HepG2 (cell line): ENCODE results near the gene FCN1. TPM values are rescaled to one million over a fixed set of nuclear protein-coding genes. Genes with fewer than 3 reads are reported as not detected.

ENCODE experiments used
- ATAC-seq: fragments of 200-7000 bp; cut with Tn5 transposase; 3 replicates; pipeline ENCODE4 v1.9.1; 2020; ENCODE audit warnings: mild to moderate bottlenecking, moderate library complexity
- BruUV-seq: library from RNA; stranded (reverse); fragments of 400-500 nt; replicated peaks from 2 replicates; lab custom pipeline; 2021; lab: Mats Ljungman, UMichigan
- CTCF ChIA-PET: fragments of 300-600 bp; formaldehyde crosslinking; extraction: SDS; loops from one replicate; lab custom pipeline; 2021; ENCODE audit warnings: low total read pairs, inconsistent platforms, low intra/inter-chr PET ratio; lab: Yijun Ruan, JAX
- POLR2A ChIA-PET: fragments of 350-600 bp; sonication (Branson Sonifier 250); formaldehyde crosslinking; loops from one replicate; lab custom pipeline; 2020; ENCODE audit warnings: antibody characterized with exemption, inconsistent platforms; lab: Yijun Ruan, JAX
- DNase-seq: peaks from one replicate; pipeline ENCODE4 v3.0.0-alpha.2; 2015; ENCODE audit warnings: low spot score
- FAIRE-seq: peaks from 3 replicates; lab custom pipeline; 2011; peaks lifted over from hg19 to GRCh38; lab: Jason Lieb, UNC
- H2AFZ ChIP-seq: one replicate; pipeline ENCODE4 v1.6.1; 2011; ENCODE audit warnings: low read length, inconsistent platforms
- H3K27ac ChIP-seq: fragments of 300-600 bp; 3 replicates; pipeline ENCODE4 v1.8.0; 2011; ENCODE audit warnings: mixed run types, mild to moderate bottlenecking, mixed read lengths, low read length, inconsistent platforms; ENCODE audit not compliant: insufficient read depth; ENCODE audit errors: extremely low read length
- H3K27me3 ChIP-seq, 2 experiments: fragments of 200-600 bp in 1 of 2; 2 replicates in 1 of 2; 3 replicates in 1 of 2; pipeline versions ENCODE4 v1.6.0 to v1.8.0; 2011; ENCODE audit warnings: low read length in 2 of 2, mild to moderate bottlenecking in 2 of 2, moderate library complexity in 2 of 2, inconsistent platforms in 1 of 2; ENCODE audit not compliant: insufficient read depth in 2 of 2, control insufficient read depth in 1 of 2
- H3K36me3 ChIP-seq, 2 experiments: fragments of 200-600 bp in 1 of 2; replicated peaks in 1 of 2; 2 replicates in 1 of 2; 3 replicates in 1 of 2; pipeline versions ENCODE4 v1.5.1 to v1.8.0; 2011; ENCODE audit warnings: low read length in 2 of 2, inconsistent platforms in 1 of 2; ENCODE audit not compliant: insufficient read depth in 2 of 2, control insufficient read depth in 1 of 2
- H3K4me1 ChIP-seq: 2 replicates; pipeline ENCODE4 v1.5.1; 2012; ENCODE audit warnings: low read length, inconsistent platforms; ENCODE audit not compliant: insufficient read depth
- H3K4me2 ChIP-seq: 2 replicates; pipeline ENCODE4 v1.6.0; 2011; ENCODE audit warnings: low read depth, low read length, inconsistent platforms
- H3K4me3 ChIP-seq, 3 experiments: fragments of 200-600 bp in 1 of 3; sonication (generic), shearing (Covaris generic) in 1 of 3; replicated peaks in 1 of 3; 2 replicates each; pipeline ENCODE4 v1.5.1; 2011 to 2016; ENCODE audit warnings: low read length in 3 of 3, inconsistent platforms in 2 of 3, low read depth in 2 of 3, mild to moderate bottlenecking in 2 of 3, control low read depth in 1 of 3, mixed read lengths in 1 of 3; ENCODE audit not compliant: insufficient read depth in 1 of 3
- H3K79me2 ChIP-seq: one replicate; pipeline ENCODE4 v1.6.1; 2011; ENCODE audit warnings: low read length, inconsistent platforms; ENCODE audit not compliant: insufficient read depth
- H3K9ac ChIP-seq: 2 replicates; pipeline ENCODE4 v1.6.0; 2011; ENCODE audit warnings: mild to moderate bottlenecking, low read depth, low read length, inconsistent platforms; ENCODE audit not compliant: insufficient read depth
- H3K9me3 ChIP-seq: 2 replicates; pipeline ENCODE4 v1.5.1; 2012; ENCODE audit warnings: mild to moderate bottlenecking, low read length
- H4K20me1 ChIP-seq: 2 replicates; pipeline ENCODE4 v1.6.0; 2011; ENCODE audit warnings: inconsistent platforms, mild to moderate bottlenecking, low read length, moderate library complexity; ENCODE audit not compliant: insufficient read depth
- KDM4B ChIP-seq: sonication (generic); formaldehyde crosslinking; IDR thresholded peaks from 2 replicates; pipeline ENCODE4 v1.4.0; 2020; ENCODE audit warnings: missing genetic modification reagents
- PRDM4 ChIP-seq: sonication (generic); formaldehyde crosslinking; IDR thresholded peaks from 2 replicates; pipeline ENCODE4 v1.9.0; 2021; ENCODE audit warnings: missing genetic modification reagents, borderline replicate concordance
- RCOR2 ChIP-seq: IDR thresholded peaks from 2 replicates; pipeline ENCODE4 v1.6.1; 2016; ENCODE audit warnings: missing biosample characterization, missing genetic modification reagents
- SMARCE1 ChIP-seq: fragments of 450-650 bp; IDR thresholded peaks from 2 replicates; pipeline ENCODE4 v1.6.1; 2017; ENCODE audit warnings: borderline replicate concordance
- ZNF282 ChIP-seq: fragments of 450-650 bp; IDR thresholded peaks from 2 replicates; pipeline ENCODE4 v1.6.1; 2018; ENCODE audit not compliant: partially characterized antibody
- ZNF501 ChIP-seq: sonication (generic); formaldehyde crosslinking; IDR thresholded peaks from 2 replicates; pipeline ENCODE4 v1.5.1; 2020; ENCODE audit warnings: mild to moderate bottlenecking, moderate library complexity, missing genetic modification reagents
- ZNF619 ChIP-seq: sonication (generic); formaldehyde crosslinking; IDR thresholded peaks from 2 replicates; pipeline ENCODE4 v1.4.0; 2020; ENCODE audit warnings: mild to moderate bottlenecking, missing genetic modification reagents
- ZNF768 ChIP-seq: sonication (generic); formaldehyde crosslinking; IDR thresholded peaks from 2 replicates; pipeline ENCODE4 v1.4.0; 2020; ENCODE audit warnings: missing genetic modification reagents
- WGBS: methylation state at CpG from one replicate; pipeline ENCODE4 v1.1.6; 2017; ENCODE audit warnings: low lambda C conversion rate; 5-methylcytosine and 5-hydroxymethylcytosine counted together
- in situ Hi-C: cut with HindIII; loops from 2 replicates; pipeline ENCODE4 v1.10.0; 2017; ENCODE audit warnings: low pct_unique_long_range_greater_than_20kb; ENCODE audit not compliant: extremely low pct_ligation_motif_present
- intact Hi-C: fragments of 100-400 bp; cut with micrococcal nuclease; formaldehyde crosslinking; loops from one replicate; pipeline ENCODE4 v1.10.0; 2022; ENCODE audit not compliant: unreplicated experiment
- polyA plus RNA-seq, 8 experiments: library from polyadenylated mRNA; depleted of rRNA in 3 of 8; stranded (reverse) in 7 of 8; unstranded in 1 of 8; fragments of >200 nt; fragmentation: Illumina TruSeq in 4 of 8; extraction: Trizol in 4 of 8; gene quantifications; 2 replicates each; pipeline versions ENCODE4 v1.2.1 to v1.2.3, GENCODE V29; 2011 to 2016; ENCODE audit warnings: low read depth in 4 of 8, missing spikeins in 1 of 8, mixed read lengths in 1 of 8; ENCODE audit not compliant: insufficient read depth in 1 of 8
- total RNA-seq, 5 experiments: library from RNA; depleted of rRNA; stranded (reverse); fragments of >200 nt; fragmentation: Illumina TruSeq; extraction: Trizol; gene quantifications; 2 replicates each; pipeline ENCODE4 v1.2.3, GENCODE V29; 2016; ENCODE audit warnings: low read depth in 1 of 5

The FCN1 gene
- total and polyA plus RNA-seq, 2 of the 13 experiments (the other 11 are each of a cell fraction or from before 2014, with no cell fraction given): not detected

- H4K20me1 ChIP-seq: no peaks in the 10 kb centered on the region
- H3K27me3 ChIP-seq: peaks cover 4 to 66% of the 10 kb centered on the region in 2 experiments
- TF ChIP-seq RCOR2 (CRISPR knock-in tag) (no peak), PRDM4 (CRISPR knock-in tag) (no peak), ZNF619 (CRISPR knock-in tag) (no peak), SMARCE1 (no peak), KDM4B (CRISPR knock-in tag) (no peak), ZNF768 (CRISPR knock-in tag) (no peak), ZNF282 (no peak), ZNF501 (no peak)
- FAIRE-seq: no peak
- intact Hi-C loops (no loop called here), in situ Hi-C loops (no loop called here)
- no peak overlapping the region for H3K9ac ChIP-seq
- H3K4me3 ChIP-seq: no peak overlapping the region
- no peak overlapping the region for H2AFZ ChIP-seq
- no peak overlapping the region for H3K4me2 ChIP-seq
- no peaks in the 10 kb centered on the region for H3K4me1 ChIP-seq
- no peaks in the 10 kb centered on the region for H3K79me2 ChIP-seq
- H3K27ac ChIP-seq: no peak overlapping the region
- POLR2A ChIA-PET: no interaction called here
- H3K36me3 ChIP-seq: no peaks in the 10 kb centered on the region
- no peak for DNase-seq
- 12% methylated on average over 10 of the region's 27 CpGs for WGBS
- CTCF ChIA-PET: no interaction called here
- H3K9me3 ChIP-seq: no peaks in the 10 kb centered on the region
- BruUV-seq: no TSS peak
- ATAC-seq: no peak
These were observed 29.8 kb downstream of the FCN1 start for GRCh38 chr9:134887686-134888602.
